GM21737 (cell line): Measurements from ENCODE around the gene JPH3.

Experiments
- ATAC-seq: cut with Tn5 transposase; IDR thresholded peaks from one replicate; pipeline ENCODE4 v1.9.1; 2021; ENCODE audit warnings: mild to moderate bottlenecking, moderate library complexity; ENCODE audit not compliant: unreplicated experiment

JPH3 gene

GRCh38 chr16:87622756-87623319 is 20.5 kb downstream of the JPH3 start:
- ATAC-seq: no peak

GRCh38 chr16:87625241-87625797 is 23.0 kb downstream of the JPH3 start:
- no peak for ATAC-seq

- ATAC-seq: no peak
Measured at GRCh38 chr16:87626401-87626800, 24.1 kb downstream of the JPH3 start.

- ATAC-seq: no peak
Measured at GRCh38 chr16:87626905-87627304, 24.6 kb downstream of the JPH3 start.

- no peak for ATAC-seq
Measured at GRCh38 chr16:87627542-87628245, 25.4 kb downstream of the JPH3 start.

GRCh38 chr16:87628246-87628923 is 26.1 kb downstream of the JPH3 start:
- no peak for ATAC-seq

GRCh38 chr16:87628940-87629339 is 26.6 kb downstream of the JPH3 start:
- no peak for ATAC-seq

- no peak for ATAC-seq
Measured at GRCh38 chr16:87631067-87631466, 28.8 kb downstream of the JPH3 start.

GRCh38 chr16:87634411-87634810 is 32.1 kb downstream of the JPH3 start:
- ATAC-seq: no peak

- peak; percentile 74 for ATAC-seq
Measured at GRCh38 chr16:87635541-87636049, 33.3 kb downstream of the JPH3 start.

GRCh38 chr16:87636050-87636684 is 33.9 kb downstream of the JPH3 start:
- ATAC-seq: no peak

GRCh38 chr16:87636741-87637140 is 34.4 kb downstream of the JPH3 start:
- ATAC-seq: no peak

- ATAC-seq: no peak
Measured at GRCh38 chr16:87637357-87637756, 35.0 kb downstream of the JPH3 start.

- ATAC-seq: no peak
Measured at GRCh38 chr16:87638736-87639135, 36.4 kb downstream of the JPH3 start.

- ATAC-seq: no peak
Measured at GRCh38 chr16:87641721-87642120, 39.4 kb downstream of the JPH3 start.

- no peak for ATAC-seq
Measured at GRCh38 chr16:87642491-87642890, 40.2 kb downstream of the JPH3 start.

- ATAC-seq: no peak
Measured at GRCh38 chr16:87644186-87644585, 41.9 kb downstream of the JPH3 start.

GRCh38 chr16:87644596-87644995 is 42.3 kb downstream of the JPH3 start:
- ATAC-seq: no peak

- ATAC-seq: no peak
Measured at GRCh38 chr16:87645802-87646201, 43.5 kb downstream of the JPH3 start.

GRCh38 chr16:87647431-87648185 is 45.3 kb downstream of the JPH3 start:
- no peak for ATAC-seq

- ATAC-seq: no peak
Measured at GRCh38 chr16:87648236-87648635, 45.9 kb downstream of the JPH3 start.
